Activated CD4-positive, alpha-beta T cell treated with anti-CD3 and anti-CD28 coated beads for 48 hours (primary cell): Measurements from ENCODE around the gene ITPKB.
"Not testable (repeated sequence)": the region's sequence is repeated elsewhere in the genome, so short reads cannot be mapped to it uniquely, and the experiment has no call there.

Source experiments
- DNase-seq: peaks from one replicate; pipeline ENCODE4 v3.0.0-alpha.2; 2020

The ITPKB gene

DNA sequence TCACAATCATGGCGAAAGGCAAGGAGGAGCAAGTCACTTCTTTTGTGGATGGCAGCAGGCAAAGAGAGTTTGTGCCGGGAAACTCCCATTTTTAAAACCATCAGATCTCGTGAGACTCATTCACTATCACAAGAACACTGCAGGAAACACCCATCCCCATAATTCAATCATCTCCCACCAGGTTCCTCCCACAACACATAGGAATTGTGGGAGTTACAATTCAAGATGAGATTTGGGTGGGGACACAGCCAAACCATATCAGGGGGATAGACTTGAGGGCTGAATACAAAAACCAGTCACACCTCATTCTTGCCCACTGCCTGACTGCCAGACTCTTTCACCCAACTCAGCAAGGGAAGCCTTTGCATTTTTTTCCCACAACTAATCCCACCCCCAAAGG, 140.1 kb downstream of the ITPKB start:
- not testable (repeated sequence) for DNase-seq

DNA sequence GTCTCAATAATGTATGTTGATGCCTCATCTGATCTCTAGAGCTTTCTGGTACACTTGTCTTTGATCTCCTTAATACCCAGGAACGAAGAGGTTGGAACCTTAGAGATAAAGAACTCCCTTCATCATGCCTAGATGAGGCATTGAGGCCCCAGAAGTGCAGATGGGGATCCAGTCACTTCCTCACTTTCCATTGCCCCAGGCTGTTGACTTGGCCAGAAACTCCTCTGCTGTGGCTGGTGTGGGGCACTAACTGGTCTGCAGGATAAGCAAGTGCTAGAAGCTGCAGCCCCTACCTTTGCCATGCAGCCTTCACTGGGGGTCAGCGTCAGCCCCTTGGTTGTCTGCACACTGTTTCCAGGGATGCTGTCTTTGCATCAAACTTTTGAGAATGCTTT, 140.6 kb downstream of the ITPKB start:
- DNase-seq, result no peak

DNA sequence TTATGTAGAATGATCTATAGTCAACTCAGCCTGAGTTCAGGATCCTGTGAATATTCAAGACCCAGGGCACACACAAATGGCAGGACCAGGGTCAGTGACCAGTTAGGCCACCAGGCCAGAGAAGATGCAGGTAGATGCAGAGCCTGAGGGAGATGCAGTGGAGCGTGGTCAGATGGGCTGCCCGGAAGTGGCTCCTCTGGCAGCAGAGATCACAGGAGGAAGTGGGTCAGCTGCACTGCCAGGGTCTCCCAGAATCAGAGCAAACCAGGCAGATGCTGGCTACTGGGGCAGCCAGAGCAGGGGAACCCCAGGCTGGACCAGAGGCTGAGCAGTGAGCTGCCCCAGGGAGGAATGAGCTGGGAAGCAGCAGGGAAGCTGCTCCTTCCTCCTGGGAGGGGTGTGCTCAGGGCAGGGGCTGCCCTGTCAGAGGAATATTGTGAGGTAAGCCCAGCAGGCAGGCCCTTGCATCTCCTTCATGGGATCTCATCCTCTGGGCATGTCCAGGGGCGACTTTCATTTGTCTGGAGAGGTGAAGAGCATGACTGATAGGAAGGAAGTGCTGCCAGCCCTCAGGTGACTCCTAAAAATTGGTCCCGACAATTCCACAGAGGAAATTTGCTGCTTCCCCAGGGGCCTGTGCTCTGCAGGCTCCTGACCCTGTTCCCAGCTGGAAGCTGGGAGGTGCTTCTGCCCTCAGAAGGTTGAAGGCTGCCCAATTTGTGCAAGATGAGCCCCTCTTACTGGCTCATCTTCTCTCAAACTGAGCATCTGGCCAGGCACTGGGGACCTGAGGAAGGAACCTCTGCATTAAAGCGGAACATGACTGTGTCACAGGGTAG, 141.2 kb downstream of the ITPKB start:
- no peak for DNase-seq

DNA sequence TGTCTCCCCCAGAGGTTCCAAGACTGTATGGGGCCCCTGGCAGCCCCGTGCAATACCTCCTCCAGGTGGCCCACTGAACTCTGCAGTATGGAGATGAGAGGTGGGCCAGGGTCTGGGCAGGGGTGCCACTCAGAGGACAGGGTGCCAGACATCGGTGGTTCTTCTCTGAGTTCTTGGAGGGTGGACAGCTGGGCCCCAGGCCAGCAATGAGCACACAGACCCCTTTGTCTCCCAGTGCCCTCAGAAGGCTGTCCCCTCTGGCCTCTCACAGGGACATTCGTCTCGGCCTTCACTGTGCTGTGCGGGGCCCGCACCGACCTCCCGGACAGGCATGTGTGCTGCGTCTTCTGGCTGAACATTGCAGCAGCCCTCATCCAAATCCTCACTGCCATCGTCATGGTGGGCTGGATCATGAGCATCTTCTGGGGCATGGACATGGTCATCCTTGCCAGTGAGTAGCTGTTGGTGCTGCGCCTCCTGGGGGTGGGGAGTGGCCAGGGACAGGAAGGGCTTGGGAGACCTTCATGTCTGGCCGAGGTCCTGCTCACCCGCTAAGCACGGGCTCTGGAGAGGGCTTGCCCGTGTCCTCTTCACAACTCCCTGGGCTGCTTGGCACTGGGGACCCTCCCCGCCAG, 142.4 kb downstream of the ITPKB start:
- DNase-seq, result no peak

DNA sequence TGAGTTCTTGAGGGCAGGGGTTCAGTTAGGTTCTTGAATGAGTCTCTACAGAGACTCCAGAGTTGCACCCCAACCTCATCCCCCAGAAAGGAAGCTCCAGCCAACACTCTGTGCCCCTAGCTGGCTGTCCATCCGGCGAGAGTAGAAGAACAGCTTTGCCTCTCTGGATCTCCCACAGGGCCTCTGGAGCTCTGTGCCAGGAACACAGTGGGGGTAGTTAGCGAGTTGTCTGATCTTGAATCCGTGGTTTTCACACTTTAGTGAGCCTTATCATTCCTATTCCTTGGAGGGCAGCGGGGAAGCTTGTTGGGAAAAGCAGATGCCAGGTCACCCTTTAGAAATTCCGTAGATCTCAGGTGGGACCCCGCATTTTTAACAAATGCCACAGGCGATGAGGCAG, 145.5 kb downstream of the ITPKB start:
- no peak for DNase-seq

DNA sequence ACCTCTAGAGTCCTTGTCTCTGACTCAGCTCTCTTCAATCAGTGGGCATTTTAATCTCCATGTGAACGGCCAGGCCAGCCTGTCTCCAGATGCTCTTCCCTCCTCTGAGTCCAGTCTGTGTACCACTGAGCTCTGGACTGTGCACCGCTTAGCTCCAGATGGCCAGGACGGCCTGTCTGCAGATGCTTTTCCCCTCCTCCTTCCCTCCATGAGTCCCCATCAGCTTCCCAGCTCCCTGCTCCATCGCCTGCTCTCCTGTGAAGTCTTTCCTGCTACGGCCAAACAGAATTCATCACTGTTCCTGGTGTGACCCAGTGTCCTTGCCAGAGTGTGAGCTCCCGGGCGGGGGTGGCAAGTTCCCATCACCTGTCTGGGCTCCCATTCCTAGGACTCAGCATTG, 148.5 kb downstream of the ITPKB start:
- DNase-seq, result no peak

DNA sequence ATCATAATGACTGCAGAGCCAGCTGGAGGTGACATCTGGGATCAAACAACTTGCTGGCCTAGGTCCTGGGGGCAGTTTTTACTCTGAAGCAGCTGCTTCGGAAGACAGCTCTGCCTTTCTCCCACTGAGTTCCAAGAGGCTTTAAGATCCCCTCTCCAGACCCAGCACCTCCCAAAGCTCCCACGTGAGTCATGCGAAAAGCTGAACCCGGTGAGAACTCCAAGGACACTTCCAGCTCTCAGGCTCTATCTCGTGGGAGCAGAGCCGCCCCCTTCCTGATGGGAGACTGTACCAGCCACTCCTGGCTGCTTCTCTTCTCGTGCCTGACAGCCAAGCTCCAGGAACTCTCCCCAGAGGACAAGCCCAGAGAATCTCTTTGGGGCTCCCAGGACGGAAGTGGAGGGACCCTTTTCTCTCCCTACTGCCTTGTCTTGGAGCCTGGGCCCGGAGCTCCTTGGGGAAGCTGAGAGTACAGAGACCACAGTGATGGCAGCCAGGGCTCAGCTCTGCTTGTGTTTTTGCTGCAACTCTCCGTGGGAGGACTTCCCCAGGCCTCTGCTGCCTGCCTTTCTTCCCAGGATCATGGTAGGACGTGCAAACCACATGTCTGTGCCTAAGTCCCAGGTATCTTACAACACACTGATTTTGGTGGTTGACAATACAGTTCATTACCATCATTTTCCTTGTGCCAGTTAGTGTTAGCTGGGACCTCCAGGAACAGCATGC, 149.9 kb downstream of the ITPKB start:
- DNase-seq, result no peak

DNA sequence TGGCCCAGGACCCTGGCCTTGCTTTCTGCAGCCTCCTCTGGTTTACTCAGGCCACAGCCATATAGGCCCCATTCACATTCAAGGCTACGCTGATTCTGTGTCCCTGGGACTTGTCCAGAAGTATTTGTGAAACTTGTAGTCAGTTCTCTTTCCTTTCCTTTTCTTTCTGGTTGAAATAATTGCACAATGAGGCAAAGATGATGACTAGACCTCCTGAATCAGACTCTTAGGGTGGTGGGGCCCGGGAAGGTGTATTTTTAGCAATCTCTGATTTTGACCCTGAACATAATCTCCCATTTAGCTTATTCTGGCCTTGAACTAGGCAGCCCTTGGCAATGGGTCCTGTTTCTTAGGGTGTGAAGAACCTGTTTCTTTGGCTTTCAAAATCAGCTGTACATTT, 150.6 kb downstream of the ITPKB start:
- no peak for DNase-seq

DNA sequence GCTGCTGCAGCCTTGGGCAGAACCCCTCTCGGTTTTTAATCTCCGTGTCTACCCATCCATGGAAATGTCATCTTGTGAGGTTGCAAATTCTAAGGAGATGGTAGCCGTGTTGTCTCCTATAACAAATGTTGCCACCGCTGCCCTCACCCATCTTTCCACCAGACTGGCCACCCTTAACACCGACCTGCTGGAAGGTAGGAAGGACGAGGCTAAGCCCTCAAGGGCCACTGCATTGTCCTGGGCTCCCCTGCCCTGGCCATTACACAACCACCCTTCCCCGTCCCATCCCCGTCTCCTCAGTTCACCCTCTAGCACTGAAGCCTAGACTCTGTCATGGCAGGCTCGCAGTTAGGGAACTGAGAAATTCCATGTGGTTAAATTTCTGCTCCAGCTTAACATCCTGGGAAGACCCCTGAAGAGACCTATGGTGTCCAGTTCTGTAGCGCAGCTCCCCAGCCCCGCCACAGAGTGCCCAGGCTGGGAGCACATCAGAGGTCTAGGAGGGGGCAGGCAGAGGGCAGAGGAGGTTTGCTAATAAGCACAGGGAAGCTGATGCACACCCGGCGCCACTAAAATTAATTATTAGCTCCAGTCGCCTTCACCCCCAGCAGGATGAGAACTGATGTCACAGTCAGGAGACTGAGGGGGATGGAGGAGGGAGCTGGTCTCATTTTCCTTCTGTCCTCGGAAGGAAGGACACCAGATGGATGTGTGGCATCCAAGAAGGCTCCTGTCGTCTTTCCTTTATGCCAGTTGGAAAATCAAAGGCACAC, 152.2 kb downstream of the ITPKB start:
- DNase-seq, result no peak

DNA sequence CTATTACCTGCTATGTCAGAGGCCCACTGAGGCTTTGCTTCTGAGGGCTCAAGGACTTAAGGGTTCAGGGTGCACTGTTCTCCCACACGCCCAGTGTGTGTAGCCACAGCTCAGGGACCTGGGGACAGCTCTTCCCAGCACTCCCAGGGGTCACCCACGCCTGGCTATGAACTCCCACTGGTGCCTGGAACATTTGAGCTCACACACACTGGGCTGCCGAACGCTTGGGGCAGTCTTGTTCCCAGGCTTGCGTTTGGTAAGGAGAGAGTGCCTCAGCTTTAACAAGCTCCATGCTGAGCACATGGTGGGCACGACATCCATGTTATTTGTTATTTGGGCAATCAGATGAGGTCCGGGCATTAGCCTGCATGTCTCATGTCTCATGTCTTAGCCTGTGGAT, 153.0 kb downstream of the ITPKB start:
- no peak for DNase-seq

DNA sequence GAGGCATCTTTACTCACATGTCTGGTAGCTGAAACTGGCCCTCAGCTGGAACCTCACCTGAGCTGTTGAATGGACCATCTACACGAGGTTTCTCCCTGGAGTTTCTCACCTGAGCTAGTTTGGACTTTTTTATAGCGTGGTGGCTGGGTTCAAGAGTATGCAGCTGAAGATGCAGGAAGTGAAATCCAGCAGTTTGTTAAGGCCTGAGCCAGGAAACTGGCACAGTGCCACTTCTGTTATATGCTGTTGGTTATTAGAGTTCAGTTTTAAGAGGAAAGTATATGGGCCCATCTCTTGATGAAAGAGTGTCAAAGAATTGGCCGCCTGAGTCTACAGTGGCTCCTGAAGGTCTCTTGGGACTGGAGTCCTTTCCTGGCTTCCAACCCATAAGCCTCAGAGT, 154.9 kb downstream of the ITPKB start:
- no peak for DNase-seq

DNA sequence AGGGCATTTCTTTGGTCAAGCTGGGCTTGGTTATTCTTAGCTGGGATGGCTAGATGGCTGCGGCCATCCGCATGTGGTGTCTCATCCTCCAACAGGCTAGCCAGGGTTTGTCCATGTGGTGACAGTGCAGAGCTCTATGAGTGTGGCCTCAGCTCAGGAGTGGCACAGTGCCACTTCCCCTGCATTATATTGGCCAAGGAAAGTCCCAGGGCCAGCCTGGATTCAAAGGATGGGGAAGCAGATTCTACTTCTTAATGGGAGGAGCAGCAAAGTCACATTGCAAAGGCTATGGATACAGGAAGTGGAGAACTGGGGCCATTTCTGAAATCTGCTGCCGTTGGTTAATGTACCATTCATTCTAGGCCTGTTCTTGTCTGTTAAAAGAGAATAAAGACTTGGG, 156.1 kb downstream of the ITPKB start:
- DNase-seq, result no peak
